ENCODE measurements around the gene MRPL33.
A peak's percentile ranks its signal among the peaks of the same experiment; 100 is the strongest.

Gene MRPL33

GRCh38 chr2:27795868-27796277 is 24.4 kb downstream of the MRPL33 start:
- H2BK15ac ChIP-seq (ENCODE audit: low read depth, poor library complexity, severe bottlenecking), result no peak overlapping the region
- H3K9me3 ChIP-seq (ENCODE audit: control insufficient read depth, low read length), result no peaks in the 10 kb centered on the region
- no peaks in the 10 kb centered on the region for H3K36me3 ChIP-seq (ENCODE audit: control insufficient read depth in 1 of 2, insufficient read depth in 2 of 2, low read depth in 1 of 2, low read length in 2 of 2)
- peak; percentile 52 for DNase-seq
- no peak overlapping the region for H3K4ac ChIP-seq (ENCODE audit: low read depth in 1 of 2, low read length in 2 of 2)
- H4K8ac ChIP-seq (ENCODE audit: low read length), result no peak overlapping the region
- H3K23ac ChIP-seq (ENCODE audit: low read length in 2 of 2), result no peak overlapping the region
- WGBS, result 98% methylated on average over 1 of the region's 4 CpGs
- no peak overlapping the region for H2AFZ ChIP-seq (ENCODE audit: low read depth, low read length)
- H2AK5ac ChIP-seq (ENCODE audit: low read length, severe bottlenecking), result peak overlapping the region; percentile 11
- no peak overlapping the region for H3K4me2 ChIP-seq (ENCODE audit: low read length, poor library complexity, severe bottlenecking)
- peak overlapping the region; percentile 19 for H2BK120ac ChIP-seq (ENCODE audit: low read depth, low read length)
- peaks cover 18% of the 10 kb centered on the region for H3K4me1 ChIP-seq (ENCODE audit: control insufficient read depth, insufficient read depth, low read depth, low read length)
- H3K27ac ChIP-seq (ENCODE audit: low read length, poor library complexity, severe bottlenecking), result no peak overlapping the region
- no peak overlapping the region for H4K91ac ChIP-seq (ENCODE audit: low read length)
- no peak overlapping the region for H2BK5ac ChIP-seq (ENCODE audit: low read depth, low read length, poor library complexity, severe bottlenecking)
- H3K18ac ChIP-seq (ENCODE audit: low read depth in 1 of 2, low read length in 2 of 2), result peak overlapping the region; percentile 3 to 25
- H3K27me3 ChIP-seq (ENCODE audit: control insufficient read depth in 1 of 2, insufficient read depth in 1 of 2, low read length in 2 of 2), result no peaks in the 10 kb centered on the region
- peak overlapping the region; percentile 40 for H3K9ac ChIP-seq (ENCODE audit: low read length)
- peaks cover 4% of the 10 kb centered on the region for H3K79me1 ChIP-seq (replicated peaks; ENCODE audit: low read length, poor library complexity, severe bottlenecking)
- H3K14ac ChIP-seq (ENCODE audit: low read length in 2 of 2), result no peak overlapping the region
- no peak overlapping the region for H3K4me3 ChIP-seq (ENCODE audit: insufficient read depth in 1 of 2, low read depth in 1 of 2, low read length in 2 of 2)
- H2BK12ac ChIP-seq (ENCODE audit: low read length in 2 of 2), result peak overlapping the region in 1 of 2 experiments; percentile 69

GRCh38 chr2:27796791-27797765 is 25.6 kb downstream of the MRPL33 start:
- H2BK5ac ChIP-seq (ENCODE audit: low read depth, low read length, poor library complexity, severe bottlenecking), result peak overlapping the region; percentile 49
- H4K91ac ChIP-seq (ENCODE audit: low read length), result no peak overlapping the region
- H3K4me2 ChIP-seq (ENCODE audit: low read length, poor library complexity, severe bottlenecking), result no peak overlapping the region
- no peak overlapping the region for H2BK120ac ChIP-seq (ENCODE audit: low read depth, low read length)
- no peak overlapping the region for H3K9ac ChIP-seq (ENCODE audit: low read length)
- H2BK12ac ChIP-seq (ENCODE audit: low read length in 2 of 2), result peak overlapping the region; percentile 2 to 33
- peaks cover 2% of the 10 kb centered on the region for H3K79me1 ChIP-seq (replicated peaks; ENCODE audit: low read length, poor library complexity, severe bottlenecking)
- WGBS, result 96% methylated on average over 11 of the region's 11 CpGs
- H3K4me1 ChIP-seq (ENCODE audit: control insufficient read depth, insufficient read depth, low read depth, low read length), result peaks cover 24% of the 10 kb centered on the region
- H4K8ac ChIP-seq (ENCODE audit: low read length), result peak overlapping the region; percentile 46
- no peak overlapping the region for H3K23ac ChIP-seq (ENCODE audit: low read length in 2 of 2)
- no peaks in the 10 kb centered on the region for H3K9me3 ChIP-seq (ENCODE audit: control insufficient read depth, low read length)
- no peak overlapping the region for H3K4me3 ChIP-seq (ENCODE audit: insufficient read depth in 1 of 2, low read depth in 1 of 2, low read length in 2 of 2)
- H3K27me3 ChIP-seq (ENCODE audit: control insufficient read depth in 1 of 2, insufficient read depth in 1 of 2, low read length in 2 of 2), result no peaks in the 10 kb centered on the region
- H3K4ac ChIP-seq (ENCODE audit: low read depth in 1 of 2, low read length in 2 of 2), result peak overlapping the region in 1 of 2 experiments; percentile 73
- no peak for DNase-seq
- H2BK15ac ChIP-seq (ENCODE audit: low read depth, poor library complexity, severe bottlenecking), result peak overlapping the region; percentile 76
- no peak overlapping the region for H3K27ac ChIP-seq (ENCODE audit: low read length, poor library complexity, severe bottlenecking)
- no peak overlapping the region for H2AFZ ChIP-seq (ENCODE audit: low read depth, low read length)
- peak overlapping the region; percentile 1 to 58 for H3K18ac ChIP-seq (ENCODE audit: low read depth in 1 of 2, low read length in 2 of 2)
- H3K36me3 ChIP-seq (ENCODE audit: control insufficient read depth in 1 of 2, insufficient read depth in 2 of 2, low read depth in 1 of 2, low read length in 2 of 2), result no peaks in the 10 kb centered on the region
- H2AK5ac ChIP-seq (ENCODE audit: low read length, severe bottlenecking), result peak overlapping the region; percentile 98
- H3K14ac ChIP-seq (ENCODE audit: low read length in 2 of 2), result no peak overlapping the region

GRCh38 chr2:27797841-27798240 is 26.3 kb downstream of the MRPL33 start:
- DNase-seq, result no peak
- H3K18ac ChIP-seq (ENCODE audit: low read depth in 1 of 2, low read length in 2 of 2), result peak overlapping the region in 1 of 2 experiments; percentile 58
- no peak overlapping the region for H3K4me3 ChIP-seq (ENCODE audit: insufficient read depth in 1 of 2, low read depth in 1 of 2, low read length in 2 of 2)
- H4K8ac ChIP-seq (ENCODE audit: low read length), result no peak overlapping the region
- no peaks in the 10 kb centered on the region for H3K9me3 ChIP-seq (ENCODE audit: control insufficient read depth, low read length)
- H3K79me1 ChIP-seq (replicated peaks; ENCODE audit: low read length, poor library complexity, severe bottlenecking), result peaks cover 2% of the 10 kb centered on the region
- no peak overlapping the region for H2BK120ac ChIP-seq (ENCODE audit: low read depth, low read length)
- H3K36me3 ChIP-seq (ENCODE audit: control insufficient read depth in 1 of 2, insufficient read depth in 2 of 2, low read depth in 1 of 2, low read length in 2 of 2), result no peaks in the 10 kb centered on the region
- H3K4me1 ChIP-seq (ENCODE audit: control insufficient read depth, insufficient read depth, low read depth, low read length), result peaks cover 24% of the 10 kb centered on the region
- no peak overlapping the region for H3K14ac ChIP-seq (ENCODE audit: low read length in 2 of 2)
- H2BK15ac ChIP-seq (ENCODE audit: low read depth, poor library complexity, severe bottlenecking), result no peak overlapping the region
- no peak overlapping the region for H3K23ac ChIP-seq (ENCODE audit: low read length in 2 of 2)
- no peak overlapping the region for H2AFZ ChIP-seq (ENCODE audit: low read depth, low read length)
- no peak overlapping the region for H3K9ac ChIP-seq (ENCODE audit: low read length)
- no peak overlapping the region for H2BK5ac ChIP-seq (ENCODE audit: low read depth, low read length, poor library complexity, severe bottlenecking)
- peak overlapping the region in 1 of 2 experiments; percentile 23 for H2BK12ac ChIP-seq (ENCODE audit: low read length in 2 of 2)
- no peak overlapping the region for H3K4me2 ChIP-seq (ENCODE audit: low read length, poor library complexity, severe bottlenecking)
- WGBS, result 95% methylated on average over 4 of the region's 4 CpGs
- no peaks in the 10 kb centered on the region for H3K27me3 ChIP-seq (ENCODE audit: control insufficient read depth in 1 of 2, insufficient read depth in 1 of 2, low read length in 2 of 2)
- peak overlapping the region; percentile 8 for H4K91ac ChIP-seq (ENCODE audit: low read length)
- no peak overlapping the region for H3K4ac ChIP-seq (ENCODE audit: low read depth in 1 of 2, low read length in 2 of 2)
- no peak overlapping the region for H3K27ac ChIP-seq (ENCODE audit: low read length, poor library complexity, severe bottlenecking)
- H2AK5ac ChIP-seq (ENCODE audit: low read length, severe bottlenecking), result peak overlapping the region; percentile 98

GRCh38 chr2:27798486-27798885 is 27.0 kb downstream of the MRPL33 start:
- Histone ChIP-seq H3K4me1 (ENCODE audit: control insufficient read depth, insufficient read depth, low read depth, low read length) (peaks cover 24% of the 10 kb centered on the region), H3K4me2 (ENCODE audit: low read length, poor library complexity, severe bottlenecking) (no peak overlapping the region), H3K79me1 (replicated peaks; ENCODE audit: low read length, poor library complexity, severe bottlenecking) (peaks cover 2% of the 10 kb centered on the region), H3K14ac (ENCODE audit: low read length in 2 of 2) (no peak overlapping the region), H3K4ac (ENCODE audit: low read depth in 1 of 2, low read length in 2 of 2) (peak overlapping the region in 1 of 2 experiments; percentile 5), H3K9me3 (ENCODE audit: control insufficient read depth, low read length) (no peaks in the 10 kb centered on the region), H2AK5ac (ENCODE audit: low read length, severe bottlenecking) (peak overlapping the region; percentile 98), H2BK12ac (ENCODE audit: low read length in 2 of 2) (peak overlapping the region; percentile 44 to 73), H3K4me3 (ENCODE audit: insufficient read depth in 1 of 2, low read depth in 1 of 2, low read length in 2 of 2) (peak overlapping the region in 1 of 2 experiments; percentile 7), H2AFZ (ENCODE audit: low read depth, low read length) (no peak overlapping the region), H2BK5ac (ENCODE audit: low read depth, low read length, poor library complexity, severe bottlenecking) (peak overlapping the region; percentile 95), H4K91ac (ENCODE audit: low read length) (no peak overlapping the region), H4K8ac (ENCODE audit: low read length) (no peak overlapping the region), H2BK15ac (ENCODE audit: low read depth, poor library complexity, severe bottlenecking) (no peak overlapping the region), H3K23ac (ENCODE audit: low read length in 2 of 2) (peak overlapping the region in 1 of 2 experiments; percentile 74), H3K18ac (ENCODE audit: low read depth in 1 of 2, low read length in 2 of 2) (peak overlapping the region; percentile 78 to 84), H3K36me3 (ENCODE audit: control insufficient read depth in 1 of 2, insufficient read depth in 2 of 2, low read depth in 1 of 2, low read length in 2 of 2) (no peaks in the 10 kb centered on the region), H3K27ac (ENCODE audit: low read length, poor library complexity, severe bottlenecking) (peak overlapping the region; percentile 93), H2BK120ac (ENCODE audit: low read depth, low read length) (no peak overlapping the region), H3K27me3 (ENCODE audit: control insufficient read depth in 1 of 2, insufficient read depth in 1 of 2, low read length in 2 of 2) (no peaks in the 10 kb centered on the region), H3K9ac (ENCODE audit: low read length) (peak overlapping the region; percentile 53)
- 96% methylated on average over 7 of the region's 7 CpGs for WGBS
- DNase-seq, result no peak
